CD4-positive, CD25-positive, alpha-beta regulatory T cell (primary cell): ENCODE measurements around the gene SLC38A5. TPM values are rescaled to one million over a fixed set of nuclear protein-coding genes. Genes with fewer than 3 reads are reported as not detected.
"Not testable (repeated sequence)": the region's sequence is repeated elsewhere in the genome, so short reads cannot be mapped to it uniquely, and the experiment has no call there.

Experiments
- ATAC-seq, 2 donors: fragments of 150-1000 bp; cut with Tn5 transposase; one replicate each; pipeline ENCODE4 v1.10.0; 2021; ENCODE audit warnings: low read depth in 2 of 2, moderate number of reproducible peaks in 2 of 2, moderate library complexity in 1 of 2
- DNase-seq, 3 donors: peaks; one replicate each; pipeline versions ENCODE4 v3.0.0 to v3.0.0-alpha.2; 2012 to 2022; ENCODE audit warnings: mixed read lengths in 1 of 3
- H3K27ac ChIP-seq: one replicate; pipeline ENCODE4 v1.7.0; 2013; ENCODE audit warnings: mild to moderate bottlenecking, low read length; ENCODE audit not compliant: insufficient read depth, poor library complexity, severe bottlenecking
- H3K27me3 ChIP-seq: one replicate; pipeline ENCODE4 v1.7.0; 2013; ENCODE audit warnings: low read length; ENCODE audit not compliant: control insufficient read depth, insufficient read depth
- H3K36me3 ChIP-seq: one replicate; pipeline ENCODE4 v1.7.0; 2013; ENCODE audit warnings: mild to moderate bottlenecking, low read length, moderate library complexity; ENCODE audit not compliant: control insufficient read depth, insufficient read depth
- H3K4me1 ChIP-seq: 2 replicates; pipeline ENCODE4 v1.7.0; 2013; ENCODE audit warnings: mild to moderate bottlenecking, low read length; ENCODE audit not compliant: insufficient read depth, control insufficient read depth, poor library complexity, severe bottlenecking
- H3K4me3 ChIP-seq: one replicate; pipeline ENCODE4 v1.7.0; 2013; ENCODE audit warnings: low read depth, mild to moderate bottlenecking, low read length, moderate library complexity
- H3K9me3 ChIP-seq, 2 experiments: 1 replicate in 1 of 2; 2 replicates in 1 of 2; pipeline ENCODE4 v1.7.0; 2013; ENCODE audit warnings: low read length in 2 of 2, mild to moderate bottlenecking in 1 of 2, moderate library complexity in 1 of 2; ENCODE audit not compliant: control insufficient read depth in 2 of 2
- H3K27ac Mint-ChIP-seq, 3 donors: one replicate each; pipeline ENCODE4 v1.8.0; 2020 to 2022; ENCODE audit warnings: mild to moderate bottlenecking in 3 of 3, mixed read lengths in 3 of 3, moderate library complexity in 2 of 3
- H3K27me3 Mint-ChIP-seq: one replicate; pipeline ENCODE4 v1.8.0; 2022; ENCODE audit warnings: mild to moderate bottlenecking, mixed read lengths
- H3K36me3 Mint-ChIP-seq: one replicate; pipeline ENCODE4 v1.8.0; 2020; ENCODE audit warnings: mixed read lengths
- H3K4me1 Mint-ChIP-seq, 4 donors: one replicate each; pipeline ENCODE4 v1.8.0; 2020 to 2022; ENCODE audit warnings: mixed read lengths in 4 of 4, mild to moderate bottlenecking in 1 of 4
- H3K4me3 Mint-ChIP-seq, 4 donors: one replicate each; pipeline ENCODE4 v1.8.0; 2020 to 2022; ENCODE audit warnings: mild to moderate bottlenecking in 4 of 4, mixed read lengths in 4 of 4, moderate library complexity in 3 of 4
- H3K9me3 Mint-ChIP-seq, 7 donors: one replicate each; pipeline ENCODE4 v1.8.0; 2020 to 2022; ENCODE audit warnings: mixed read lengths in 7 of 7, mild to moderate bottlenecking in 3 of 7, moderate library complexity in 2 of 7
- polyA plus RNA-seq, 4 donors: library from polyadenylated mRNA; unstranded; fragments of 300-500 nt; fragmentation: Illumina TruSeq; gene quantifications; one replicate each; pipeline ENCODE4 v1.2.3, GENCODE V29; 2021
- total RNA-seq: library from RNA; stranded (reverse); gene quantifications from one replicate; pipeline ENCODE4 v1.2.3, GENCODE V29; 2022

The SLC38A5 gene
- total RNA-seq (23.3 TPM), polyA plus RNA-seq (10 to 100 TPM; 12.9 to 23.7 (median 19.3) TPM)

GRCh38 chrX:48470110-48470832 is at the start of gene SLC38A5:
SLC38A5 (minus strand) TSS chrX:48470260; CDS start chrX:48467924, 2,336 bp downstream.
- no peaks in the 10 kb centered on the region for H3K27me3 ChIP-seq
- H3K9me3 ChIP-seq = no peaks in the 10 kb centered on the region
- DNase-seq = no peak
- Mint-ChIP-seq H3K4me3 (peak within 1 kb of the TSS; percentile 87 to 97 (median 92)), H3K9me3 (no peaks in the 10 kb centered on the region), H3K27me3 (no peaks in the 10 kb centered on the region), H3K27ac (peak within 1 kb of the TSS; percentile 90 to 97 (median 97)), H3K36me3 (peaks cover 4% of the 10 kb centered on the region), H3K4me1 (peaks cover 5 to 36% (median 13%) of the 10 kb centered on the region in 4 donors)
- H3K4me1 ChIP-seq = peaks cover 25% of the 10 kb centered on the region
- peak within 1 kb of the TSS; percentile 23 for H3K27ac ChIP-seq
- H3K36me3 ChIP-seq = no peaks in the 10 kb centered on the region
- H3K4me3 ChIP-seq = peak within 1 kb of the TSS; percentile 85
- no peak for ATAC-seq

- Mint-ChIP-seq H3K27ac (peak overlapping the region; percentile 72 to 99 (median 94)), H3K36me3 (peaks cover 11% of the 10 kb centered on the region), H3K4me3 (peak overlapping the region in 2 of 4 donors; percentile 16 to 94), H3K4me1 (peaks cover 0 to 31% (median 15%) of the 10 kb centered on the region in 4 donors)
- H3K4me3 ChIP-seq, H3K27me3 Mint-ChIP-seq, H3K27ac ChIP-seq, H3K9me3 ChIP-seq, H3K9me3 Mint-ChIP-seq, DNase-seq, ATAC-seq, H3K27me3 ChIP-seq, H3K36me3 ChIP-seq: not testable (repeated sequence)
- peaks cover 16% of the 10 kb centered on the region for H3K4me1 ChIP-seq
These were observed 49.4 kb upstream of the SLC38A5 start for GRCh38 chrX:48519481-48519880.

- Histone ChIP-seq H3K9me3 (no peaks in the 10 kb centered on the region), H3K27me3 (no peaks in the 10 kb centered on the region), H3K27ac (no peak overlapping the region), H3K36me3 (no peaks in the 10 kb centered on the region), H3K4me3 (no peak overlapping the region), H3K4me1 (peaks cover 9% of the 10 kb centered on the region)
- ATAC-seq (no peak), DNase-seq (no peak)
- H3K4me3 Mint-ChIP-seq = no peak overlapping the region
- no peaks in the 10 kb centered on the region for H3K9me3 Mint-ChIP-seq
- H3K36me3 Mint-ChIP-seq = peaks cover 9% of the 10 kb centered on the region
- H3K4me1 Mint-ChIP-seq = peaks cover 0 to 30% (median 16%) of the 10 kb centered on the region in 4 donors
- H3K27me3 Mint-ChIP-seq = no peaks in the 10 kb centered on the region
- H3K27ac Mint-ChIP-seq = no peak overlapping the region
These were observed 46.9 kb upstream of the SLC38A5 start for GRCh38 chrX:48516987-48517386.

- peaks cover 9% of the 10 kb centered on the region for H3K36me3 Mint-ChIP-seq
- Histone ChIP-seq H3K4me1 (peaks cover 9% of the 10 kb centered on the region), H3K36me3 (no peaks in the 10 kb centered on the region), H3K9me3 (no peaks in the 10 kb centered on the region), H3K4me3 (no peak overlapping the region), H3K27me3 (no peaks in the 10 kb centered on the region), H3K27ac (no peak overlapping the region)
- H3K9me3 Mint-ChIP-seq = no peaks in the 10 kb centered on the region
- H3K4me1 Mint-ChIP-seq = peaks cover 0 to 28% (median 14%) of the 10 kb centered on the region in 4 donors
- H3K27me3 Mint-ChIP-seq = no peaks in the 10 kb centered on the region
- no peak overlapping the region for H3K27ac Mint-ChIP-seq
- ATAC-seq (no peak), DNase-seq (no peak)
- H3K4me3 Mint-ChIP-seq = no peak overlapping the region
These were observed 46.2 kb upstream of the SLC38A5 start for GRCh38 chrX:48516285-48516684.

- Histone ChIP-seq H3K27me3 (no peaks in the 10 kb centered on the region), H3K9me3 (no peaks in the 10 kb centered on the region), H3K4me3 (no peak overlapping the region), H3K27ac (no peak overlapping the region), H3K4me1 (peaks cover 6% of the 10 kb centered on the region), H3K36me3 (no peaks in the 10 kb centered on the region)
- Mint-ChIP-seq H3K27ac (no peak overlapping the region), H3K9me3 (no peaks in the 10 kb centered on the region), H3K36me3 (peaks cover 10% of the 10 kb centered on the region), H3K4me1 (peaks cover under 1 to 25% (median 10%) of the 10 kb centered on the region in 4 donors), H3K27me3 (no peaks in the 10 kb centered on the region), H3K4me3 (no peak overlapping the region)
- DNase-seq = no peak
- ATAC-seq = no peak
These were observed 45.8 kb upstream of the SLC38A5 start for GRCh38 chrX:48515842-48516241.

GRCh38 chrX:48514868-48515460 is 44.9 kb upstream of the SLC38A5 start:
- H3K36me3 Mint-ChIP-seq = peaks cover 13% of the 10 kb centered on the region
- H3K27me3 ChIP-seq = no peaks in the 10 kb centered on the region
- no peaks in the 10 kb centered on the region for H3K27me3 Mint-ChIP-seq
- H3K4me1 ChIP-seq = peaks cover 1% of the 10 kb centered on the region
- DNase-seq (no peak), ATAC-seq (no peak)
- peaks cover 5 to 24% (median 9%) of the 10 kb centered on the region in 4 donors for H3K4me1 Mint-ChIP-seq
- H3K4me3 Mint-ChIP-seq = no peak overlapping the region
- H3K27ac Mint-ChIP-seq = no peak overlapping the region
- no peaks in the 10 kb centered on the region for H3K9me3 ChIP-seq
- H3K4me3 ChIP-seq = no peak overlapping the region
- no peaks in the 10 kb centered on the region for H3K9me3 Mint-ChIP-seq
- H3K36me3 ChIP-seq = no peaks in the 10 kb centered on the region
- no peak overlapping the region for H3K27ac ChIP-seq

- H3K4me3 ChIP-seq = no peak overlapping the region
- ATAC-seq = no peak
These were observed 44.2 kb upstream of the SLC38A5 start for GRCh38 chrX:48514126-48514806.

More at GRCh38 chrX:48514126-48514806, 44.2 kb upstream of the SLC38A5 start:
- Mint-ChIP-seq H3K36me3 (peaks cover 13% of the 10 kb centered on the region), H3K4me1 (peaks cover 5 to 26% (median 13%) of the 10 kb centered on the region in 4 donors), H3K4me3 (no peak overlapping the region), H3K27ac (no peak overlapping the region), H3K27me3 (no peaks in the 10 kb centered on the region), H3K9me3 (no peaks in the 10 kb centered on the region)
- H3K27ac ChIP-seq = no peak overlapping the region
- no peaks in the 10 kb centered on the region for H3K36me3 ChIP-seq
- peaks cover 6% of the 10 kb centered on the region for H3K4me1 ChIP-seq
- no peak for DNase-seq
- no peaks in the 10 kb centered on the region for H3K9me3 ChIP-seq
- no peaks in the 10 kb centered on the region for H3K27me3 ChIP-seq
